HUES6 (cell line): ENCODE data around the gene GET4.
"Not testable (repeated sequence)": the region's sequence is repeated elsewhere in the genome, so short reads cannot be mapped to it uniquely, and the experiment has no call there.

ENCODE experiments used
- H3K27ac ChIP-seq: 2 replicates; pipeline ENCODE4 v1.7.0; 2013; ENCODE audit warnings: low read depth, mild to moderate bottlenecking, low read length, inconsistent platforms
- H3K27me3 ChIP-seq: 2 replicates; pipeline ENCODE4 v1.6.1; 2013; ENCODE audit warnings: low read length; ENCODE audit not compliant: control insufficient read depth, insufficient read depth
- H3K36me3 ChIP-seq: 2 replicates; pipeline ENCODE4 v1.6.1; 2013; ENCODE audit warnings: low read length; ENCODE audit not compliant: control insufficient read depth, insufficient read depth
- H3K4me1 ChIP-seq: 2 replicates; pipeline ENCODE4 v1.6.1; 2013; ENCODE audit warnings: low read length; ENCODE audit not compliant: control insufficient read depth, insufficient read depth
- H3K4me3 ChIP-seq: 2 replicates; pipeline ENCODE4 v1.5.1; 2013; ENCODE audit warnings: low read depth, low read length
- H3K9ac ChIP-seq: one replicate; pipeline ENCODE4 v1.6.1; 2013; ENCODE audit warnings: mild to moderate bottlenecking, low read length
- H3K9me3 ChIP-seq: 2 replicates; pipeline ENCODE4 v1.6.1; 2013; ENCODE audit warnings: low read depth, low read length; ENCODE audit not compliant: control insufficient read depth, insufficient read depth

The GET4 gene

DNA sequence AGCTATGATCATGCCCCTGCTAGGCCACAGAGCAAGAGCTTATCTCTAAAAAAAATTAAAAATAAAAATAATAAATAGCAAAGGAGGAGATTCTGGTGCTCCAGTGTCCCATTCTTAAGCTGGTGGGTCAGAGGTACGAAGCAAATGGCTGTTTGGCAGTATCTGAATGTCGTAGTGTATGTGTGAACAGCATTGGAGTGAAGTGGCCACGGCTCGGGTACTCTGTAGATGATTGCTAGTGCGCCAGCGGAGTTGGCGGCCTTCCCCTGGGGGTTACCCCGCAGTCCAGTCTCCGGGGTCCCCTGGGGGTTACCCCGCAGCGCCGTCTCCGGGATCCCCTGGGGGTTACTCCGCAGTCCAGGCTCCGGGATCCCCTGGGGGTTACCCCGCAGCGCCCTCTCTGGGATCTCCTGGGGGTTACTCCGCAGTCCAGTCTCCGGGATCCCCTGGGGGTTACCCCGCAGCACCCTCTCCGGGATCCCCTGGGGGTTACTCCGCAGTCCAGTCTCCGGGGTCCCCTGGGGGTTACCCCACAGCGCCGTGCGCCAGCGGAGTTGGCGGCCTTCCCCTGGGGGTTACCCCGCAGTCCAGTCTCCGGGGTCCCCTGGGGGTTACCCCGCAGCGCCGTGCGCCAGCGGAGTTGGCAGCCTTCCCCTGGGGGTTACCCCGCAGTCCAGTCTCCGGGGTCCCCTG, 29.2 kb upstream of the GET4 start:
- not testable (repeated sequence) for H3K4me1 ChIP-seq, H3K9ac ChIP-seq, H3K27ac ChIP-seq, H3K27me3 ChIP-seq, H3K9me3 ChIP-seq, H3K4me3 ChIP-seq
- H3K36me3 ChIP-seq, result peaks cover 74% of the 10 kb centered on the region

DNA sequence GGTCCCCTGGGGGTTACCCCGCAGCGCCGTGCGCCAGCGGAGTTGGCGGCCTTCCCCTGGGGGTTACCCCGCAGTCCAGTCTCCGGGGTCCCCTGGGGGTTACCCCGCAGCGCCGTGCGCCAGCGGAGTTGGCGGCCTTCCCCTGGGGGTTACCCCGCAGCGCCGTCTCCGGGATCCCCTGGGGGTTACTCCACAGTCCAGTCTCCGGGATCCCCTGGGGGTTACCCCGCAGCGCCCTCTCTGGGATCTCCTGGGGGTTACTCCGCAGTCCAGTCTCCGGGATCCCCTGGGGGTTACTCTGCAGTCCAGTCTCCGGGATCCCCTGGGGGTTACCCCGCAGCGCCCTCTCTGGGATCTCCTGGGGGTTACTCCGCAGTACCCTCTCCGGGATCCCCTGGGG, 28.6 kb upstream of the GET4 start:
- H3K27me3 ChIP-seq, H3K27ac ChIP-seq, H3K9me3 ChIP-seq, H3K9ac ChIP-seq, H3K4me1 ChIP-seq, H3K4me3 ChIP-seq: not testable (repeated sequence)
- H3K36me3 ChIP-seq, result peaks cover 74% of the 10 kb centered on the region

DNA sequence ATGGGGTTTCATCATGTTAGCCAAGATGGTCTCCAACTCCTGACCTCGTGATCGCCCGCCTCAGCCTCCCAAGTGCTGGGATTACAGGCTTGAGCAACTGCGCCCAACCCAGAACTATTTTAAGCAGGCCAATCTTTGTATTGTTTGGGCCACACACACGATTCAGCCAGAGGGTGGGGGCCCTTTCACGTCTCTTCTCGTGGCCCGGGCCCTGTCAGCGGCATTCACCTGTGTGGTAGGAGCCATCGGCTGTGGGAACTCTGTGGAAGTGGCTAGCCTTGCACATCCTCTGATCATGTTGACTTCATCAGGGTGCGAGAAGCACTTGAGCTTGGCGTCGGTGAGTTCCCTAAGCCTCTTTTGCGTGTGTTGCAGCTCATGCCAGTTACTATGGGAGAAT, 27.2 kb upstream of the GET4 start:
- Histone ChIP-seq H3K9ac (no peak overlapping the region), H3K9me3 (no peaks in the 10 kb centered on the region), H3K27ac (no peak overlapping the region), H3K36me3 (peaks cover 74% of the 10 kb centered on the region), H3K4me3 (no peak overlapping the region), H3K4me1 (no peaks in the 10 kb centered on the region), H3K27me3 (no peaks in the 10 kb centered on the region)

DNA sequence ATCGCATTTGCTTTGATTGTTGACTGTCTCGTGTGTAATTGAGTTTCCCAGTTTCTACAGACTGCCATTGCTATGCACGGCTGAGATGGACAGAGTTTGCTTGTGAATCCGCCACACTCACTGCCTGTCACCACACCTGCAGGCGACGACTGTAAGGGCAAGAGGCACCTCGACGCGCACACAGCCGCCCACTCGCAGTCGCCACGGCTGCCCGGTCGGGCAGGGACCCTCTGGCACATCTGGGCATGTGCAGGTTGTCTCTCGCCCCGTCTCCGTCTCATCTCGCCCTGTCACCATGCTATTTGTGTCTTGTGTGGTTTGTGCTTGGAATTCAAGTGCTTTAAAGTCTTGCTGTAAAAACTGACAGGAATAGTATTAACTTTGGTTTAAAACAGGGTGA, 26.6 kb upstream of the GET4 start:
- Histone ChIP-seq H3K4me1 (no peaks in the 10 kb centered on the region), H3K27ac (no peak overlapping the region), H3K9ac (no peak overlapping the region), H3K9me3 (no peaks in the 10 kb centered on the region), H3K36me3 (peaks cover 74% of the 10 kb centered on the region), H3K27me3 (no peaks in the 10 kb centered on the region), H3K4me3 (no peak overlapping the region)

DNA sequence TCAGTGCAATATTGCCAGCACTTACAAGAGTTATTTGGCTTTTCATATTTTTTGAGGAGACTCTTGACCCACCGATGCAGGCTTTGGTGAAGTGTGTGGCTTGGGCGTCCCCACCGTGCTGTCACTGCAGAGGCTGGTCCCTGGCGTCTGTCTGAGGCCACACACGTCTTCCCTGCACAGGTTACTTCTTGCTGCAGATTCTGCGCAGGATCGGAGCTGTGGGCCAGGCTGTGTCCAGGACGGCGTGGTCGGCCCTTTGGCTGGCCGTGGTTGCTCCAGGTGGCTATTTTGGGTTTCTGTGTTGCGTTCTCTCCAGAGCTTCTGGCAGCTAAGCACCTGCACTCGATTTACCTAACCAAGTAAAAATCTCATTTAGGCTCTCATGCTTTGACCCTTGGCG, 25.1 kb upstream of the GET4 start:
- H3K36me3 ChIP-seq, result peaks cover 78% of the 10 kb centered on the region
- no peaks in the 10 kb centered on the region for H3K9me3 ChIP-seq
- no peak overlapping the region for H3K4me3 ChIP-seq
- no peaks in the 10 kb centered on the region for H3K4me1 ChIP-seq
- no peak overlapping the region for H3K27ac ChIP-seq
- H3K9ac ChIP-seq, result no peak overlapping the region
- no peaks in the 10 kb centered on the region for H3K27me3 ChIP-seq

DNA sequence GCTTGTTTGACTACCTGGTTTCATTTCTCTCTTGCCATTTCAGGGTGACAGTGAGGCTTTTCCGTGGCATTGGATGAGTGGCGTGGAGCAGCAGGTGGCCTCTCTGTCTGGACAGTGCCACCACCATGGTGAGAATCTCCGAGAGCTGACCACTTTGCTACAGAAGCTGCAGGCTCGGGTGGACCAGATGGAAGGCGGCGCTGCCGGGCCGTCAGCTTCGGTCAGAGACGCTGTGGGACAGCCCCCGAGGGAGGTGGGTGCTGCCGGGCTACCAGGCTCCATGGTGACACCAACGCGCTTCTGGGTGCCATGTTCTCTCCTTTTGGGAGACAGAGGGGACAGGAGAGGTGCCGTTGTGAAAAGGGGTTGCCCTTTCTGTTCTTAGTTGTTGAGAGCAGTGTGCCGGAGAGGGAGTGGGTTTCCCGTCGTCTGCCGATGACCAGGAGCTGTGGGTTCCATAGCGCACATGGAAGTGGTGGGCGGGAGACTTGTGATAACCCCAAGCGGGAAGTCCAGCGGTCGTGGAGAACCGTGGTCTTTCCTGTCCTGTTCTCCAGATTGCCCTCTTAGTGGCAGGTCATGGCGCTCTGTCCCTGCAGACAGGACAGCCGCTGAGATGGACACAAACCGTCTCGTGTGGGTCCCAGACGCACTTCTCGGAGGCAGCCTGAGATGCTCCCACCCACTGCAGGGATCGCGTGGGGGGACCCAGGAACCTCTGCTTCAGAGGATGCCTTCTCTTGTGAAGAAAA, 22.8 kb upstream of the GET4 start:
- peaks cover 91% of the 10 kb centered on the region for H3K36me3 ChIP-seq
- no peaks in the 10 kb centered on the region for H3K27me3 ChIP-seq
- H3K4me1 ChIP-seq, result no peaks in the 10 kb centered on the region
- H3K4me3 ChIP-seq, result no peak overlapping the region
- H3K27ac ChIP-seq, result no peak overlapping the region
- no peak overlapping the region for H3K9ac ChIP-seq
- no peaks in the 10 kb centered on the region for H3K9me3 ChIP-seq

DNA sequence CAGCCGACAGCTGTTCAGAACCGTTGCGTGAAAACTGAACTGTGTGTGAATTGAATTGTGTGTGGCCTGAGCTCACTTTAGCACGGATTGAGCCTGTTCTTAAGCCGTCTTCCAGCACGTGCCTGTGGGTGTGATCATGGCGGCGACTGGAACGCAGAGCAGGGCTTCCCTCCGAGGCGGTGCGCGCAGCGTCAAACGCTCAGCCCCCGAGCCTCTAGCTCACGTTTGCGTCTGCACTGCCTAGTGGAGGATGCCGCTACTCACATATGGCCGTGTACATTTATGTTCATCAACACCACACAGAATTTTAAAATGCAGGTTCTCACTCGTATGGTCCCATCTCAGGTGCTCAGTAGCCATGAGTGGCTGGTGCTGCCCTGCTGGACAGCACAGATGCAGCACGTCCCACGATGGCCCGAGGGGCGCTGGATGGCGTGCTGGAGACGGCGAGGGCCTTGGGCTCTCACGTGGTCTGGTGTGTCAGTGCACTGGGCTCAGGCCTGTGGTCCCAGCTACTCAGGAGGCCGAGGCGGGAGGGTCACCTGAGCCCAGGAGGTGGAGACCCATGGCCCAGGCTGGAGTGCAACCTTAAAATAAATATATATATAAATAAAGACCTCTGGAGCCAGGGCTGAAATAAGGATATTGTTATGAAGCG, 22.1 kb upstream of the GET4 start:
- H3K4me1 ChIP-seq, result no peaks in the 10 kb centered on the region
- peaks cover 92% of the 10 kb centered on the region for H3K36me3 ChIP-seq
- no peaks in the 10 kb centered on the region for H3K9me3 ChIP-seq
- no peak overlapping the region for H3K4me3 ChIP-seq
- H3K9ac ChIP-seq, result no peak overlapping the region
- H3K27me3 ChIP-seq, result no peaks in the 10 kb centered on the region
- no peak overlapping the region for H3K27ac ChIP-seq

DNA sequence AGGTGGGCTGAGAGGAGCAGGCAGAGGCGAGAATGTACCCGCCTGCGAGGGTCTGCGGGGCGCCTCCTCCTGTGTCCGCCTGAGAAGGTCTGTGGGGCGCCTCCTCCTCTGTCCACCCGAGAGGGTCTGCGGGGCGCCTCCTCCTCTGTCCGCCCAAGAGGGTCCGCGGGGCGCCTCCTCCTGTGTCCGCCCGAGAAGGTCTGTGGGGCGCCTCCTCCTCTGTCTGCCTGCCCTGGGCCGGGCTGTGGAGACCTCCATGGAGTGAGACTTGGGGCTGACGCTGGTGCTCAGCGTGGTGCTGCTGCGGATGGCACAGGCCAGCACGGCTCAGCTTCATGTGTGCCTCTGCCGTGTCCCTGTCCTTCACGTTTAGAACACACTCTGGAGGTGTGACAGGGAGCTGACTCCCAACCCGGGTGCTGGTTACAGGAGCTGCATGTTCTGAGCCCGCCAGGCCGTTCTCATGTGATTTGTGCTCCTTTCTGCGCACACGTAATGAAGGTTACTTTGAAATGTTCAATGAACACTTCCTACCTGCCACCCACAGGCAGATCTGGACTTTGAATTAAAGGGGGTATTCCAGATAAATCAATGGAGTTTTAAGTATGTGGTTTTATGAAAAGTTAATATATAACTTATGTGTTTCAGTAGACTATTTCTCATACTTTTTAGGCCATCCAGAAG, 20.5 kb upstream of the GET4 start:
- Histone ChIP-seq H3K4me1 (no peaks in the 10 kb centered on the region), H3K36me3 (peaks cover 98% of the 10 kb centered on the region), H3K4me3 (no peak overlapping the region), H3K27ac (no peak overlapping the region), H3K27me3 (no peaks in the 10 kb centered on the region), H3K9me3 (no peaks in the 10 kb centered on the region), H3K9ac (no peak overlapping the region)

DNA sequence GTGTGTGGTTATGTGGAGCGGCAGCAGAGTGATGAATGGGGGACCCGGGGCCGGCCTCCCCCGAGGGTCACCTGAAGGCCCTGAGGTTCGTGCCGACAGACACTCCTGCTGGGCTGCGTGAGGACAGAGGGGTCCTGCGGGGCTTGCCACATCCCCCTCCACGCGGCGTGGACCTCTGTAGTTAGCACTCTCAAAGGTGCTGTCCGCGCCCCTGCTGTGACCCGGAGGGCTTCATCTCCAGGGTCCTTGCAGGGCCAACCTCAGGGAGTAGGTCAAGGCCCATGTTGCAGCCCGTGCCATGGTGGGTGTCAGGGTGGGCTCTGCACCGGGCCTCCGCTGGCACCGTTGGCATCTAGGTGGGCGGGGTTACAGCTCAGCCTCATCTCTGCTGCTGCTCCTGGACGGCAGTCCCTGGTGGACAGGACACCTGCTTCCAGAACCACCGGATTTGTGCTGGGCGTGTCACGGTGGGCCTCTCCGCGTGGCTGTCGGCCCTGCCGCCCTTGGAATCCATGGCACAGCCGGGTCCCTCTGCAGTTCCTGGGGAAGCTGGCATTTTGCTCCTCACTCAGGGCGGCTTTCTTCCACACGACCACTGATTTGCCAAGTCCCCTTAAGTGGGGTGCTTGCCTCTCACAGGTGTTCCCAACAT, 19.8 kb upstream of the GET4 start:
- Histone ChIP-seq H3K27me3 (no peaks in the 10 kb centered on the region), H3K9me3 (no peaks in the 10 kb centered on the region), H3K27ac (no peak overlapping the region), H3K9ac (no peak overlapping the region), H3K36me3 (peaks cover 98% of the 10 kb centered on the region), H3K4me1 (no peaks in the 10 kb centered on the region), H3K4me3 (no peak overlapping the region)

DNA sequence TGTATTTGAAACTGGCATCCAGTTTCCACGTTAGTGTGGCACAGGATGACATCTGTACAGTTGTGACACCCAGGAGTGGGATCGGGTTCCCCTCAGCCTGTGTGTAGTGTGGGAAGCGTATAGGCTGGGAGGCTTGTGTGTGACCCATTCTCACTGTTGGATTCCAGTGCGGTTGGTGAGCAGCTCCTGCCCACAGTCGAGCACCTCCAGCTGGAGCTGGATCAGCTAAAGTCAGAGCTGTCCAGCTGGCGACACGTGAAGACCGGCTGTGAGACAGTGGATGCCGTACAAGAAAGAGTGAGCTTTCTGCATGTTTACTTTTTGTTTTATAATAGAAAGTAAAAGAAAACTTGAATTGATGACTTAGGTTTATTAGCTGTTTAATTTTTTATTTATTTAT, 18.7 kb upstream of the GET4 start:
- H3K36me3 ChIP-seq, result peaks cover 98% of the 10 kb centered on the region

More for the DNA sequence above, 18.7 kb upstream of the GET4 start:
- no peak overlapping the region for H3K4me3 ChIP-seq
- H3K27me3 ChIP-seq, result no peaks in the 10 kb centered on the region
- H3K9me3 ChIP-seq, result no peaks in the 10 kb centered on the region
- no peaks in the 10 kb centered on the region for H3K4me1 ChIP-seq
- H3K9ac ChIP-seq, result no peak overlapping the region
- H3K27ac ChIP-seq, result no peak overlapping the region
